Cardiac muscle cell (in vitro differentiated cells and primary cell): ENCODE results near the gene XXYLT1. TPM values are rescaled to one million over a fixed set of nuclear protein-coding genes. Genes with fewer than 3 reads are reported as not detected.
"Not testable (repeated sequence)": the region's sequence is repeated elsewhere in the genome, so short reads cannot be mapped to it uniquely, and the experiment has no call there.

Source experiments
- DNase-seq, 2 donors: peaks; one replicate each; pipeline versions ENCODE4 v3.0.0 to v3.0.0-alpha.2; 2010 to 2017; ENCODE audit warnings: low read depth in 1 of 2, low spot score in 1 of 2
- H3K27ac ChIP-seq: fragments of 200-600 bp; sonication (generic); 2 replicates; pipeline ENCODE4 v1.5.1; 2016
- H3K27me3 ChIP-seq: fragments of 200-600 bp; sonication (generic); 2 replicates; pipeline ENCODE4 v1.6.0; 2016; ENCODE audit warnings: control low read depth
- H3K36me3 ChIP-seq: fragments of 200-600 bp; sonication (generic); 2 replicates; pipeline ENCODE4 v1.5.1; 2016; ENCODE audit warnings: control low read depth
- H3K4me1 ChIP-seq: fragments of 200-600 bp; sonication (generic); 2 replicates; pipeline ENCODE4 v1.8.1; 2017; ENCODE audit warnings: low read depth, mild to moderate bottlenecking, mixed run types
- H3K4me3 ChIP-seq: fragments of 200-600 bp; sonication (generic); 2 replicates; pipeline ENCODE4 v1.5.1; 2016; ENCODE audit warnings: mild to moderate bottlenecking
- H3K9me3 ChIP-seq: fragments of 200-600 bp; sonication (generic); 2 replicates; pipeline ENCODE4 v1.5.1; 2017; ENCODE audit warnings: low read depth, mild to moderate bottlenecking, control low read depth
- CTCF ChIP-seq: IDR thresholded peaks from 2 replicates; pipeline ENCODE4 v1.5.1; 2012; ENCODE audit warnings: low read depth, mild to moderate bottlenecking, low read length
- polyA plus RNA-seq: library from polyadenylated mRNA; unstranded; fragments of >200 nt; fragmentation: Nextera tagmentation; extraction: Ambion mirVana; gene quantifications from 2 replicates; pipeline ENCODE4 v1.2.1, GENCODE V29; 2016
- total RNA-seq: library from RNA; depleted of rRNA; stranded (reverse); fragments of >200 nt; gene quantifications from 2 replicates; pipeline ENCODE4 v1.2.3, GENCODE V29; 2016

XXYLT1 gene
- total and polyA plus RNA-seq, 2 experiments from 2014 or later: 52.5 to 62.2 TPM

- Histone ChIP-seq H3K36me3 (no peaks in the 10 kb centered on the region), H3K4me1 (no peaks in the 10 kb centered on the region), H3K27me3 (peaks cover 3% of the 10 kb centered on the region), H3K27ac (no peak overlapping the region), H3K9me3 (no peaks in the 10 kb centered on the region), H3K4me3 (no peak overlapping the region)
- DNase-seq: no peak
- no peak for TF ChIP-seq CTCF
These were observed 216.6 kb downstream of the XXYLT1 start for GRCh38 chr3:195054311-195054710.

- H3K4me3 ChIP-seq: no peak overlapping the region
- no peak for DNase-seq
- no peaks in the 10 kb centered on the region for H3K4me1 ChIP-seq
- no peaks in the 10 kb centered on the region for H3K9me3 ChIP-seq
- H3K27ac ChIP-seq: no peak overlapping the region
- H3K27me3 ChIP-seq: peaks cover 3% of the 10 kb centered on the region
- no peak for TF ChIP-seq CTCF
- no peaks in the 10 kb centered on the region for H3K36me3 ChIP-seq
These were observed 218.0 kb downstream of the XXYLT1 start for GRCh38 chr3:195052939-195053338.

- not testable (repeated sequence) for H3K4me1 ChIP-seq, H3K4me3 ChIP-seq, DNase-seq
These were observed 220.7 kb downstream of the XXYLT1 start for GRCh38 chr3:195050296-195050695.

GRCh38 chr3:195048059-195048905 lies 222.7 kb downstream of the XXYLT1 start:
- DNase-seq: no peak
- no peak overlapping the region for H3K4me3 ChIP-seq
- no peak for TF ChIP-seq CTCF
- H3K9me3 ChIP-seq: no peaks in the 10 kb centered on the region
- H3K27ac ChIP-seq: no peak overlapping the region
- H3K36me3 ChIP-seq: no peaks in the 10 kb centered on the region
- no peaks in the 10 kb centered on the region for H3K4me1 ChIP-seq
- peaks cover 3% of the 10 kb centered on the region for H3K27me3 ChIP-seq

More at GRCh38 chr3:195050296-195050695, 220.7 kb downstream of the XXYLT1 start:
- H3K27me3 ChIP-seq, H3K27ac ChIP-seq, H3K36me3 ChIP-seq, H3K9me3 ChIP-seq: not testable (repeated sequence)

- no peak overlapping the region for H3K27ac ChIP-seq
- no peak for DNase-seq
- H3K4me1 ChIP-seq: no peaks in the 10 kb centered on the region
- no peaks in the 10 kb centered on the region for H3K36me3 ChIP-seq
- no peak overlapping the region for H3K4me3 ChIP-seq
- no peaks in the 10 kb centered on the region for H3K9me3 ChIP-seq
- peaks cover 3% of the 10 kb centered on the region for H3K27me3 ChIP-seq
- no peak for TF ChIP-seq CTCF
These were observed 223.4 kb downstream of the XXYLT1 start for GRCh38 chr3:195047536-195047935.

GRCh38 chr3:195046441-195046840 lies 224.5 kb downstream of the XXYLT1 start:
- H3K4me3 ChIP-seq: no peak overlapping the region
- H3K4me1 ChIP-seq: no peaks in the 10 kb centered on the region
- DNase-seq: no peak
- H3K27ac ChIP-seq: no peak overlapping the region
- no peaks in the 10 kb centered on the region for H3K9me3 ChIP-seq
- peaks cover 3% of the 10 kb centered on the region for H3K27me3 ChIP-seq
- TF ChIP-seq CTCF: no peak
- H3K36me3 ChIP-seq: no peaks in the 10 kb centered on the region
